GM12872 (cell line): ENCODE data around the gene PCLO.

Experiments used
- CTCF ChIP-seq: IDR thresholded peaks from 3 replicates; pipeline ENCODE4 v1.5.1; 2011; ENCODE audit warnings: low read depth, mild to moderate bottlenecking, low read length, moderate library complexity; ENCODE audit not compliant: insufficient read depth

Gene PCLO

GRCh38 chr7:82726038-82726800, 436.5 kb downstream of the PCLO start:
- TF ChIP-seq CTCF = no peak

- TF ChIP-seq CTCF = no peak
Observed at GRCh38 chr7:82723411-82723810, 439.3 kb downstream of the PCLO start.

DNA sequence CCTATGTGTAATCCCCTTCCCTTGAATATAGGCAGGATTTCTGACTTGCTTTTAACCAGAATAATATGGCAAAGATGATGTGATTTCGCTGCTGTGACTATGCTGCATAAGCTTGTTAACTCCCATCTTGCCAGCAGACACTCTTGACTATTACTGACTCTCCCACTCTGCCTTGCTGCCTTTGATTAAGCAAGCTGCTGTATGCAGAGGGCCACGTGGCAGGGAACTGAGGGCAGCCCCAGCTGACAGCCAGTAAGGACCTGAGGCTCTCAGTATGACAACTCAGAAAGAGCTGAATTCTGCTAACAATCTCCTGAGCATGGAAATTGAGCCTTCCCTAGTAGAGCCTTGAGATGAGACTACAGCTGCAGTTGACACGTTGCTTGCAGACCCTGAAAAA, 439.7 kb downstream of the PCLO start:
- TF ChIP-seq CTCF = no peak

GRCh38 chr7:82715344-82715743, 447.3 kb downstream of the PCLO start:
- TF ChIP-seq CTCF = no peak

- TF ChIP-seq CTCF = no peak
Observed at GRCh38 chr7:82714883-82715282, 447.8 kb downstream of the PCLO start.

DNA sequence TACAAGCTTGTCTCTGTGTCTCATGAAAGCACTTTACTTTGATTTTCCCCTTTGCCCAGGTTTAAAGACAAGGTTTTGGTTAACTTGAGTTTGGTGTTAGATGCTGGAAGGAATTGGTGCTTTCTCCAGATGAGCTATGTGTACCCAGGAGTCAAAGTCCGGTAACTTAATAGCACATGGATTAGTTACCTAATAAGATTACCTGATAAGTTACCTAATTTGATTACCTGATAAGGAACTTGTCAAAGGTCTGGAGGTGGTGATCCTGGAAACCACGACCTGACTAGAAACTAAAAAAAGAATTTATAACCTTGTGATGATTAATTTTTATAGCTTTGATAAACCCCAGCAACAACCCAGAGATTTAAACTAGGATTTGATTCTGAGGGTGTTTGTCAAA, 449.2 kb downstream of the PCLO start:
- TF ChIP-seq CTCF = no peak

DNA sequence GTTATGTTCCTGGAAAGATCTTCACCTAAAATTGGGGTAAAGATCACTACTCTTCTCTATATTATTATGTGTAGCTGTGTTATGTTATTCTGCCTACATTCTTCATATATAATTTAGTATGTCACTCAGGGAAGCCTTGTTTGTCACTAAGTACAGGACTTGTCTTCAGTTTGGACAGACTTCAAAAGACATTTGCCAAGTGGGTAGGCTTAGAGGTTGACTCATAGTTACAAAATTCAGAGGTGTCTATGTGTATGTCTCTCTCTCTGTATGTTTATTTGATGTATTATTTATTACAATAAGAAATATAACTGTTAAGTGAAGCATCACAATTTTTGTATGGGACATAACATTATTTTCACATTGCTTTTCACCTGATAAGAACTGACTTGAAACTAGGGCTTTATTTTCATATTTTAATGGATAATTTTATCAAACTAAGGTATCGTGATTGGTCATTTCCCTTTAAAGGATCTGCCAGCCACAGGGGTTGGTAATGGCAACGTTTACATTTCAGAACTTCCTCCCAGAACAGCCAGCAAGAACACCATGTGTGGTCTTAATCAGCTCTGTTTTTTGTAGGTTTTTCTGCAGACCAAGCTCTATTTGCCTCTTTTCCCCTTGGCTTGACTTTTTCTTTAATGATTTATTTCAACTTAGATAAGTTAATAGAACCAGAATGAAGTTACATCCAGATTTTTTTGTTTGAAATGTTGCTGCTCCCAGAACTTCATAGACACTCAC, 457.0 kb downstream of the PCLO start:
- no peak for TF ChIP-seq CTCF
